Stimulated activated CD8-positive, alpha-beta memory T cell treated with anti-CD3 and anti-CD28 coated beads, Interleukin-2, amount 100 ng/mL, for 1 hour (primary cell): ENCODE results near the gene RAB22A.
A peak's percentile ranks its signal among the peaks of the same experiment; 100 is the strongest.

Experiments used
- DNase-seq, 2 donors: peaks; one replicate each; pipeline ENCODE4 v3.0.0-alpha.2; 2020; ENCODE audit warnings: low read depth in 2 of 2

The RAB22A gene

DNA sequence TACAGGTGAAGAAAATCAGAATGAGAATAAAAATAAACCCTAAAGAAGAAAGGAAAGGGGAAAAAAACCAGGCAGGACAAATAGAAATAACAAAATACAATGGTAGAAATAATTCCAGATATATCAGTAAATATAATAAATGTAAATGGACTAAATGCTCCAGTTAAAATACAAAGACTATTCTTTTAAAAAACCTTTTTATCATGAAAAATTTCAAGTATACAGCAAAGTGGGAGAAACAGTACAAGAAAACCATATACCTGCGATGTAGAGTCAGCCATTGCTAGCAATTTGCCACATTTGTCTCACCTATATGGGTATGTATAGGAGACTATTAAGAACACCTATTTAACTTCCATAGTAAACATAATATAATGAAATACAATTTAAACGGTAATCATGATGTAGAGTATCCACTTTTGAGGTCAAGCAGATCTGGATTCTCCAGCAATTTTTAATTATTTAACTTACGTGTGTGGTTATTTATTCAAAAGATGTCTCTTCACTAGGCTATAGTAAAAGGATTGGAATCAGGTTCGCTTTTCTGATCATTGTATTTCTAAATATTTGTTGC, 78.6 kb downstream of the RAB22A start:
- no peak for DNase-seq

GRCh38 chr20:58388882-58389323, 79.4 kb downstream of the RAB22A start, which contains the start of gene VAPB:
VAPB (plus strand) TSS chr20:58389229; CDS start chr20:58389460, 231 bp downstream.
- DNase-seq = peak; percentile 96 to 98

DNA sequence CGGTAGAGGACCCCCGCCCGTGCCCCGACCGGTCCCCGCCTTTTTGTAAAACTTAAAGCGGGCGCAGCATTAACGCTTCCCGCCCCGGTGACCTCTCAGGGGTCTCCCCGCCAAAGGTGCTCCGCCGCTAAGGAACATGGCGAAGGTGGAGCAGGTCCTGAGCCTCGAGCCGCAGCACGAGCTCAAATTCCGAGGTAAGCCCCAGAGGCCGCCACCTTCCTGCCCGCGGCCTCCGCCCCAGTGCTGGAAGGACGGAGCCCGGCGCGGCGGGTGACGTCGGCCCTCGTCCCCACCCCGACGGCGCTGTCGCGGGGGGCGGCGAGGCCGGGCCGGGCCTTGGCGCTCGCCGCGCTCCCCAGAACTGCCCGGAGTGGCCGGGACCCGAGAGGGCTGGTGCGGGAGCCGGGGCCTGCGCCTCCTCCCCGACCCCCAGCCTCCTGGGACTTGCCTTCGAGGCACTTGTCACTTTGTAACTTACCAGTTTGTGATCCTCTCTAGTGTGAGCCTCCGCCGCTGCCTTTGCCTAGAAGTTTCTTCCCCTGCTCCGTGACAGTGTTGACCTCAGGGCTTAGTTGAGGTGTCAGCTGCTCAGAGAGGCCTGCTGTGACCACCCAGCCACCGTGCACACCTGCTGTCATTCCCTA, 79.9 kb downstream of the RAB22A start:
- DNase-seq = no peak

GRCh38 chr20:58389968-58390658, 80.6 kb downstream of the RAB22A start:
- no peak for DNase-seq

DNA sequence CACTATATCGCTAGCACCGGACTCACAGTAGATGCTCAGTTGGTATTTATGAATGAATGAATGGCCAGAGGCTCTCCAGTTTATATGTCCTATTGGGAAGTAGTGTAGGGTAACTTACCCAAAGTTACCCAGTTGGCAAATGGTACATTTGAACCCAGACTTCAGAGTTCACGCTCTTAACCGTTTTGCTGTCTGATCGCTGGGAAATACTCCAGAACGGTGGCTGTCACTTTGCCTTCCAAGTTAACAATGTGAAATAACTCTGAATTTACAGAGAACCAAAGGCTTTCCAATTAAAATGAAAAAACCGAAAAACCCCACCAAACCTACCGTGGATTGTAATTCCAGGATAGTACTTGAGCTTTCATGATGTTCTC, 81.1 kb downstream of the RAB22A start:
- DNase-seq = no peak

GRCh38 chr20:58392286-58392685, 82.8 kb downstream of the RAB22A start:
- no peak for DNase-seq

- no peak for DNase-seq
These were observed 83.8 kb downstream of the RAB22A start for GRCh38 chr20:58393299-58393698.

GRCh38 chr20:58394801-58395200, 85.3 kb downstream of the RAB22A start:
- DNase-seq = no peak

- DNase-seq = no peak
These were observed 86.1 kb downstream of the RAB22A start for GRCh38 chr20:58395604-58396003.

- DNase-seq = no peak
These were observed 87.9 kb downstream of the RAB22A start for GRCh38 chr20:58397429-58397828.

- DNase-seq = no peak
These were observed 88.7 kb downstream of the RAB22A start for GRCh38 chr20:58398254-58398653.

DNA sequence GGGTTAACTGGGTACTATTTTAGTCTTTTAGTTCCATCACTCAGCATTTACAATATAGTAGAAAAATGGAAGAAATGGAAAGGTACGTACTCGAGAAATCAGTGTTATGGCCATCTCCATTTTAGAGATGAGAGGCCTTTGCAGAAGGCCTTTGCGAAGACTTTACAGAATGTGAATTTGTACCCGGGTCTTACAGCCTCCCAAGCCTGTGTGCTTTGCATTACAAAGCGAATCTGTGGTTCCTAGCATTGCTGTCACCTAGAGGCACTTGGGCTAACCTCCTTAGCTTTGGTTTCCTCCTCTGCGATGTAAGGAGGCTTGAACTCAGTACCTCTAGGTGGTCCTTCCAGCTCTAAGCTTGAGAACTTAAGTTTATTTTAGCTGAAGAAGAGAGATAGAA, 90.4 kb downstream of the RAB22A start:
- DNase-seq = no peak

- DNase-seq = no peak
These were observed 91.6 kb downstream of the RAB22A start for GRCh38 chr20:58401162-58401561.

DNA sequence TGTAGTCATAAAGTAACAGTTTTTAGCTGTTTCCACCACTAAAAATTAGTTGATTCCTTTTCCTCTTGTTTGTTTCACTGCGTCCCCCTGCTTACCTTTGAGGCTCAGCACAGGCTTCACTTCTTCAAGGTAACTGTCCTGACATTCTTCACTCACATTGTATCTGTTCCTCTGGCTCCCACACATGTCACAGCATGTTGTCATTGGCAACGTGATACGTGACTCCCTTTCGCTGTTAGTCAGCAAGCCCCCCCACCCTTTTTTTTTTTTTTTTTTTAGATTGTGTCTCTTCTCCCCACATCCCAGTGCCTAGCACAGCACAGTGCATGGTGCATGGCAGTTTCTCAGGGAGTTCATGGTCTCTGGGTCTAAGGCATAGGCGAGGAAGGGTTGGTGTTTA, 92.8 kb downstream of the RAB22A start:
- no peak for DNase-seq

- no peak for DNase-seq
These were observed 93.3 kb downstream of the RAB22A start for GRCh38 chr20:58402827-58403226.

GRCh38 chr20:58403272-58403671, 93.8 kb downstream of the RAB22A start:
- DNase-seq = no peak

- DNase-seq = no peak
These were observed 96.2 kb downstream of the RAB22A start for GRCh38 chr20:58405504-58406291.

GRCh38 chr20:58406422-58407001, 97.0 kb downstream of the RAB22A start:
- no peak for DNase-seq

- no peak for DNase-seq
These were observed 97.8 kb downstream of the RAB22A start for GRCh38 chr20:58407201-58407873.

DNA sequence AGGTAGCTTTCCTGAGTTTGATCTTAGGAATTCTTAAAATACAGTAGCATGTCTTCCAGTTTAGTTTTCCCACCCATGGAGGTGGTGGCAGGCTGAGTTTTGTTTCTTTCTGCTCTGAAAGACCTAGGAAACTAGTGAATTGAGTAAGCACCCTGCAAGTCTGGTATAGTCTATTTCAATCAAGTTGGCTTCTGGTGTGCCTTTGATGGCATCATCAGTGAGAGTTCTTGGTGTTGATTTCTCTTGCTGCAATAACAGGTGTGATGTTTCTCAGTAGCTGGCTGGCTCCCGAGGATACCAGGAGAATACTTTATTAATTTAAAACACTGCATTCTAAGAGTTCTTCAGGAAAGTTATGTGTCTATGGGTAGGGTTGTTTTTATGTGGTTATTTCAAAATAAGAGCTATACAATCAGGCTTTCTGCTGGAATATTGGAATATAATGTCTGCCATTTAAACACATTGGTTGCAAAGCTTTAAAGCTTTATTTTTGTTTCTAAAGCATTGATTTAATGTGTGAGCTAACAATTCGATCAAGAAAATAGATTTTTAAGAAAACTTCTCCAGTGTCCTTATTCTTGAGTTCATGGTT, 98.5 kb downstream of the RAB22A start:
- DNase-seq = no peak
